Measurements from ENCODE around the gene CST3. TPM values are rescaled to one million over a fixed set of nuclear protein-coding genes. Genes with fewer than 3 reads are reported as not detected.

Gene CST3
- polyA plus RNA-seq, 1 experiment: 458 TPM

DNA sequence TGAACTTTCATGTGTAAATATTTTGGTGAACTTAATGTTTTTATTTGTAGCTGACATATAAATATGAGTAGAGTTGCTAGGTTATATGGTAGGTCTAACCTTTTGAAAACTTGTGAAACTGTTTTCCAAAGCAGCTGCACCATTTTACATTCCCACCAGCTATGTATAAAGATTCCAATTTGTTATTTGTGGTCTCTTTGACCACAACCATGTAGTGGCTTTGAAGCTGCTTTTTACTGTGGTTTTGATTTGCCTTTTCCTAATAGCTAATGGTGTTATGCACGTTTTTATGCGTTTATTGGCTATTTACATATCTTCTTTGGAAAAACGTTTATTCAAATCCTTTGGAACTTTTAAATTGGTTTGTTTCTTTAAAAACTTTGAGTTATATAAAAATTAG is 10.3 kb downstream of the CST3 start:
- Histone ChIP-seq H3K27me3 (ENCODE audit: control insufficient read depth, insufficient read depth, low read length) (no peaks in the 10 kb centered on the region), H3K36me3 (ENCODE audit: control insufficient read depth, insufficient read depth, low read length) (no peaks in the 10 kb centered on the region), H3K4me3 (ENCODE audit: low read depth, low read length) (no peak overlapping the region)
- TF ChIP-seq CTCF (IDR thresholded peaks at IDR 0.05; ENCODE audit: insufficient read depth, low read depth, low read length): no peak
- ChIA-PET POLR2A (no interaction called here), CTCF (no interaction called here)
- no peak for DNase-seq (ENCODE audit: low read depth)

GRCh38 chr20:23626040-23626620 is 11.6 kb downstream of the CST3 start:
- ChIA-PET CTCF (interaction anchor here (1.0 kb wide), 1 partner anchor 19 kb away, joined by 3 read pairs; no protein-coding TSS in a partner anchor), POLR2A (no interaction called here)
- no peaks in the 10 kb centered on the region for H3K36me3 ChIP-seq (ENCODE audit: control insufficient read depth, insufficient read depth, low read length)
- TF ChIP-seq CTCF (IDR thresholded peaks at IDR 0.05; ENCODE audit: insufficient read depth, low read depth, low read length): no peak
- no peak for DNase-seq (ENCODE audit: low read depth)
- H3K27me3 ChIP-seq (ENCODE audit: control insufficient read depth, insufficient read depth, low read length): no peaks in the 10 kb centered on the region
- no peak overlapping the region for H3K4me3 ChIP-seq (ENCODE audit: low read depth, low read length)

DNA sequence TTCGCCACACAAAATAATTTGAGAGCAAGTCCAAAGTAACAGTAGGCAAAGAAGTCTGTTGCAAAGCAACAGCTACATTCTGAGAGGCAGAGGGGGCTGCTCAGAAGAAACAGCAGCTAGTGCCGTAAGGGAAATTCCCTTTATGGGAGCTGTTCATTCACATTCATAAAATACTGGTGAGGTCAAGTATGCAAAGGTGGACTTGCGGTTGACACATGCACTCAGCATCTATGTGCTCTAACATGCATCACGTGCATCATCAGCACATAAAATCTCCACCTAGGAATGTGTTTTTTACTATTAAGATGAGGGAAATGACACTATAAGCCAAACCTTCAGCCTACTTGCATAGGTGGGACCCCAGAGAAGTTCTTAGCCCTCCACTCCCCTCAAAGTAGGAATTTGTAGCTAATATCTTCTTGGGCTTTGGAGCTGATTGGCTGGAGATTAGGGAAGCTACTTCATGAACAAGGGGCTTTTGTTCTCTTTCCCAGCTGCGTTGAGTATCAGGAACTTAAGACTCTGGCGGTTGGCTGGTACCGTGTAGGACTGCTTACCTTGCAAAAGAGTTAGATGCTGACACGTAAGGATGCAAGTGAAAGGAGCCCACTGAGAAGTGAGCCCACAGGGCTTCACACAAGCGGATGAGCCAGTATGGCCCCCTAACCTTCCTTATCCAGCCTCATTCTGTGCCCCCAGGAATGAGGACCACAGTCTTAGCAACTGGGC is 12.4 kb downstream of the CST3 start:
- no peak overlapping the region for H3K4me3 ChIP-seq (ENCODE audit: low read depth, low read length)
- H3K36me3 ChIP-seq (ENCODE audit: control insufficient read depth, insufficient read depth, low read length): no peaks in the 10 kb centered on the region
- no peaks in the 10 kb centered on the region for H3K27me3 ChIP-seq (ENCODE audit: control insufficient read depth, insufficient read depth, low read length)
- DNase-seq (ENCODE audit: low read depth): no peak
- POLR2A ChIA-PET: no interaction called here
- CTCF ChIA-PET: interaction anchor here (1.0 kb wide), 1 partner anchor 19 kb away, joined by 3 read pairs; no protein-coding TSS in a partner anchor
- no peak for TF ChIP-seq CTCF (IDR thresholded peaks at IDR 0.05; ENCODE audit: insufficient read depth, low read depth, low read length)

GRCh38 chr20:23624324-23624691 is 13.4 kb downstream of the CST3 start:
- no peak for TF ChIP-seq CTCF (IDR thresholded peaks at IDR 0.05; ENCODE audit: insufficient read depth, low read depth, low read length)
- CTCF ChIA-PET: no interaction called here
- no peak overlapping the region for H3K4me3 ChIP-seq (ENCODE audit: low read depth, low read length)
- DNase-seq (ENCODE audit: low read depth): no peak
- no peaks in the 10 kb centered on the region for H3K36me3 ChIP-seq (ENCODE audit: control insufficient read depth, insufficient read depth, low read length)
- H3K27me3 ChIP-seq (ENCODE audit: control insufficient read depth, insufficient read depth, low read length): no peaks in the 10 kb centered on the region
- POLR2A ChIA-PET: no interaction called here

DNA sequence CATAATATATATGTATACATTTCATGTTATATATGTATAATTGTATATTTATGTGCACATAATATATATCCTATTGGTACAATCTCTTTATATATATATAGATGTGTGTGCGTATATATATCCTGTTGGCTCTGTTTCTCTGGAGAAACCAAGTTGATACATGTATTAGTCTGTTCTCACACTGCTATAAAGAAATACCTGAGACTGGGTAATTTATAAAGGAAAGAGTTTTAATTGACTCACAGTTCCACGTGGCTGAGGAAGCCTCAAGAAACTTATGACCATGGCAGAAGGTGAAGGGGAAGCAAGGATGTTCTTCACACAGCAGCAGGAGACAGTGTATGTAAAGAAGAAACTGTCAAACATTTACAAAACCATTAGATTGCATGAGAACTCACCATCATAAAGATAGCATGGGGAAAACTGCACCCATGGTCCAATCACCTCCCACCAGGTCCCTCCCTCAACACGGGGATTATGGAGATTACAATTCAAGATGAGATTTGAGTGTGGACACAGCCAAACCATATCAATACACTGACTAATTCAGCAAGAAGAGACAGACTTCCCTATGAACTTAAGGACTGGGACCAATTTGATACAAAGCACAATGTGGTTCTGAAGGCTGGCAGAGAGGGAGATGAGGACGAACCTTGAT is 14.0 kb downstream of the CST3 start:
- Histone ChIP-seq H3K36me3 (ENCODE audit: control insufficient read depth, insufficient read depth, low read length) (no peaks in the 10 kb centered on the region), H3K4me3 (ENCODE audit: low read depth, low read length) (no peak overlapping the region), H3K27me3 (ENCODE audit: control insufficient read depth, insufficient read depth, low read length) (no peaks in the 10 kb centered on the region)
- no peak for TF ChIP-seq CTCF (IDR thresholded peaks at IDR 0.05; ENCODE audit: insufficient read depth, low read depth, low read length)
- no peak for DNase-seq (ENCODE audit: low read depth)
- CTCF ChIA-PET: interaction anchor here (0.8 kb wide), 1 partner anchor 13 kb away, joined by 3 read pairs; no protein-coding TSS in a partner anchor
- POLR2A ChIA-PET: no interaction called here
